GM18868 (cell line): ENCODE results near the gene TCHP.
"Not testable (repeated sequence)": the region's sequence is repeated elsewhere in the genome, so short reads cannot be mapped to it uniquely, and the experiment has no call there.

Experiments used
- ATAC-seq: cut with Tn5 transposase; IDR thresholded peaks from one replicate; pipeline ENCODE4 v1.9.1; 2021; ENCODE audit warnings: mild to moderate bottlenecking, moderate library complexity; ENCODE audit not compliant: unreplicated experiment

The TCHP gene

GRCh38 chr12:109899783-109900751 is at the start of gene TCHP:
TCHP (plus strand) TSS chr12:109900274; CDS start chr12:109903027, 2,753 bp downstream.
- ATAC-seq: peak; percentile 70

- ATAC-seq: not testable (repeated sequence)
Measured at GRCh38 chr12:109850518-109850917, 49.6 kb upstream of the TCHP start.

GRCh38 chr12:109855377-109855776 is 44.7 kb upstream of the TCHP start:
- no peak for ATAC-seq

- ATAC-seq: no peak
Measured at GRCh38 chr12:109857715-109858114, 42.4 kb upstream of the TCHP start.

- ATAC-seq: no peak
Measured at GRCh38 chr12:109858764-109859163, 41.3 kb upstream of the TCHP start.

- no peak for ATAC-seq
Measured at GRCh38 chr12:109860977-109861376, 39.1 kb upstream of the TCHP start.

- ATAC-seq: no peak
Measured at GRCh38 chr12:109861689-109862314, 38.3 kb upstream of the TCHP start.

- not testable (repeated sequence) for ATAC-seq
Measured at GRCh38 chr12:109862491-109862890, 37.6 kb upstream of the TCHP start.

- ATAC-seq: no peak
Measured at GRCh38 chr12:109863847-109864712, 36.0 kb upstream of the TCHP start.

GRCh38 chr12:109864916-109865315 is 35.2 kb upstream of the TCHP start:
- no peak for ATAC-seq

GRCh38 chr12:109868182-109869051 is 31.7 kb upstream of the TCHP start:
- no peak for ATAC-seq

- ATAC-seq: no peak
Measured at GRCh38 chr12:109870648-109871047, 29.4 kb upstream of the TCHP start.

GRCh38 chr12:109871668-109872314 is 28.3 kb upstream of the TCHP start:
- ATAC-seq: no peak

GRCh38 chr12:109873653-109874052 is 26.4 kb upstream of the TCHP start:
- ATAC-seq: no peak

GRCh38 chr12:109875572-109876131 is 24.4 kb upstream of the TCHP start:
- no peak for ATAC-seq

GRCh38 chr12:109876406-109876805 is 23.7 kb upstream of the TCHP start:
- no peak for ATAC-seq

GRCh38 chr12:109877504-109878246 is 22.4 kb upstream of the TCHP start:
- ATAC-seq: no peak

GRCh38 chr12:109878247-109878625 is 21.8 kb upstream of the TCHP start:
- no peak for ATAC-seq

- no peak for ATAC-seq
Measured at GRCh38 chr12:109878749-109879148, 21.3 kb upstream of the TCHP start.
